ENCODE results near the gene TNKS1BP1.

TNKS1BP1 gene

DNA sequence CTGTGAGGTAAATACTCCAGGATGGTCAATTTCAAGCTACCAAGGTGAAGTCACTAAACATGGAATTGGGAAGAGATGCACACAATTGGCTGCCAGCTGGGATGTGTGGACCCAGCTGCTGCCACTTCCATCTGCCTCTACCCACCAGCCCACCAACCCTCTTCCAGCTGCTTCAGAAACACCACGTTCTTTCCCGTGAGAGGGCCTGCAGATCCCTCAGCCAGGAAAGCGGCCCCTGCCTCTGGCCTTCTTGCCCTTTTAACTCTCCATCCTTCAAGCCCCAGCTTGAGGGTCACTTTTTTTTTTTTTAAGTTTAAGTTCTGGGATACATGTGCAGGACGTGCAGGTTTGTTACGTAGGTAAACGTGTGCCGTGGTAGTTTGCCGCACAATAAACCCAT lies 36.2 kb upstream of the TNKS1BP1 start:
- no peak overlapping the region for H3K27ac ChIP-seq
- DNase-seq: no peak
- no peaks in the 10 kb centered on the region for H3K27me3 ChIP-seq (replicated peaks)
- in situ Hi-C loops (cut with HindIII; ENCODE audit: low pct_ligation_motif_present, low sequenced_read_pairs): no loop called here
- H3K36me3 ChIP-seq (replicated peaks): no peaks in the 10 kb centered on the region
- H3K4me3 ChIP-seq (ENCODE audit: low read depth, low read length): no peak overlapping the region
- TF ChIP-seq, protein P1, sequence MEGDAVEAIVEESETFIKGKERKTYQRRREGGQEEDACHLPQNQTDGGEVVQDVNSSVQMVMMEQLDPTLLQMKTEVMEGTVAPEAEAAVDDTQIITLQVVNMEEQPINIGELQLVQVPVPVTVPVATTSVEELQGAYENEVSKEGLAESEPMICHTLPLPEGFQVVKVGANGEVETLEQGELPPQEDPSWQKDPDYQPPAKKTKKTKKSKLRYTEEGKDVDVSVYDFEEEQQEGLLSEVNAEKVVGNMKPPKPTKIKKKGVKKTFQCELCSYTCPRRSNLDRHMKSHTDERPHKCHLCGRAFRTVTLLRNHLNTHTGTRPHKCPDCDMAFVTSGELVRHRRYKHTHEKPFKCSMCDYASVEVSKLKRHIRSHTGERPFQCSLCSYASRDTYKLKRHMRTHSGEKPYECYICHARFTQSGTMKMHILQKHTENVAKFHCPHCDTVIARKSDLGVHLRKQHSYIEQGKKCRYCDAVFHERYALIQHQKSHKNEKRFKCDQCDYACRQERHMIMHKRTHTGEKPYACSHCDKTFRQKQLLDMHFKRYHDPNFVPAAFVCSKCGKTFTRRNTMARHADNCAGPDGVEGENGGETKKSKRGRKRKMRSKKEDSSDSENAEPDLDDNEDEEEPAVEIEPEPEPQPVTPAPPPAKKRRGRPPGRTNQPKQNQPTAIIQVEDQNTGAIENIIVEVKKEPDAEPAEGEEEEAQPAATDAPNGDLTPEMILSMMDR (IDR thresholded peaks at IDR 0.05; ENCODE audit: low read depth, low read length, missing control alignments): no peak

DNA sequence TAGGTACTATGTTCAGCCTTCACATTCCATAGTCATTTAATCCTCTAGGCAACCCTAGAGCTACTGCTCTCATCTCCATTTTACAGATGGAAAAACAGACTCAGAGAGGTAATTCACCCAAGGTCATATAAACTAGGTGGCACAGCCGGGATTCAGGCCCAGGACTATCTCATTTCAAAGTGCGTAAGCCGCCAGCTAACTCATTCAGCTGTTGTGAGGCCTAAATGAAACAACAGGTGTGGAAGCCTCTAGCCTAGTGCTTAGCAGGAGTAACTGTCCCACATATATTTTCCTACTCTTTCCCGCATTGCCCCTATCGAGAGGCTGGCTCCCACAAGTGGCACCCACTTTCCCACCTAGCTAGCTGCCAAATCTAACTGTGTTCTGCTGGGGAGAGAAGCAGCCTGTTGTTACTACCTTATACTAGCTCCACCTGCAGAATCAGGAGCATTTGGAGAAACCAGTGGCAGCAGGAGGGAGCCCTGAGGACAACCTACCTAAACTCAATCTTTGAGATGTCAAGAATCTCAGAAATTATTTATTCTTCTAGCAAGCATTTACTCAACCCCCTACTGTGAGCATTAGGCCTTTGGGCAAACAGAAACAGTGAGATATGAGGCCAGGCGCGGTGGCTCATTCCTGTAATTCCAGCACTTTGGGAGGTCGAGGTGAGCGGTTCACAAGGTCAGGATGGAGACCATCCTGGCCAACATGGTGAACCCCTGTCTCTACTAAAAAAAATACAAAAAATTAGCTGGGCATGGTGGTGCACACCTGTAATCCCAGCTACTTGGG lies 35.3 kb upstream of the TNKS1BP1 start:
- no peak overlapping the region for H3K4me3 ChIP-seq (ENCODE audit: low read depth, low read length)
- TF ChIP-seq, protein P1 (IDR thresholded peaks at IDR 0.05; ENCODE audit: low read depth, low read length, missing control alignments): no peak
- no peaks in the 10 kb centered on the region for H3K36me3 ChIP-seq (replicated peaks)
- in situ Hi-C loops (cut with HindIII; ENCODE audit: low pct_ligation_motif_present, low sequenced_read_pairs): no loop called here
- DNase-seq: no peak
- H3K27me3 ChIP-seq (replicated peaks): no peaks in the 10 kb centered on the region
- H3K27ac ChIP-seq: no peak overlapping the region

DNA sequence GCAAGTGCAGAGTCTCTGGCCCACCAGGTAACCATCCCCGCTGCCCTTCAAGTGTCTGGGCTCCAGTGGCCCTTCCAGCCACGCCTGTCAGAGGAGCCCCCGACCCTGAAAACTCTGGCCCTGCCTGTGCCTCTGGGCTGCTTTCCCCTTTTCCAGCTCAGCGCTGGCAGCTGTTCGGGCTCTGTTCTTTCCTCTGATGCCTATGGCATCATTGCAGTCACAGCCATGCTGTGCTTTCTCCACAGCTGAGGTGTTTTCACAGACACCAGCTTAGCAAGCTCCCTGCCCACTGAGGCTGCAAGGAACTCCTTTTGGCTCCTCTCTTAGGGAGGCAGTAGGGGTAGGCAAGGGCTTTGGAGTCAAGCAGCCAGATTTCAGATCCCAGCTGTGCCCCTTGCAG lies 34.6 kb upstream of the TNKS1BP1 start:
- TF ChIP-seq, protein P1 (IDR thresholded peaks at IDR 0.05; ENCODE audit: low read depth, low read length, missing control alignments): no peak
- Histone ChIP-seq H3K4me3 (ENCODE audit: low read depth, low read length) (no peak overlapping the region), H3K27me3 (replicated peaks) (no peaks in the 10 kb centered on the region), H3K36me3 (replicated peaks) (no peaks in the 10 kb centered on the region), H3K27ac (no peak overlapping the region)
- DNase-seq: no peak
- in situ Hi-C loops (cut with HindIII; ENCODE audit: low pct_ligation_motif_present, low sequenced_read_pairs): no loop called here

DNA sequence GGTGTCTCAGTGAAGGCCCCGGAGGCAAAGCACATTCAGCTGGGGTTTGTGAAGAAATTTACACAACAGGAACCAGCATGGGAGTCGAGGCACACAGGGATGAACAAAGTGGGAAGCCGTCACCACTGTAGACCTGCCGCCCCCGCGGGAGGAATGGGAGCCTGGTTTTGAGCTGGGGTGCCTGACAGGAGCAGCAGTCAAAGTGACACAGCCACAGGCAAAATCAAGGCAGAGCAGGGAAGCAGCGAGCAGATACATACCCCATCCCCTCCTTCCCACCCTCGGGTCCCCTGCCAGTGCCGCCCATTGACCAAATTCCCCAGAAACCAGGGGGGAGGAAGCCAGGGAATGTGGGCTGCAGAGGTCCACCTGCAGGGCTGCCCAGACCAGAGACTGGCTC lies 34.2 kb upstream of the TNKS1BP1 start:
- Histone ChIP-seq H3K27ac (no peak overlapping the region), H3K27me3 (replicated peaks) (no peaks in the 10 kb centered on the region), H3K4me3 (ENCODE audit: low read depth, low read length) (no peak overlapping the region), H3K36me3 (replicated peaks) (no peaks in the 10 kb centered on the region)
- TF ChIP-seq, protein P1 (IDR thresholded peaks at IDR 0.05; ENCODE audit: low read depth, low read length, missing control alignments): no peak
- no peak for DNase-seq
- in situ Hi-C loops (cut with HindIII; ENCODE audit: low pct_ligation_motif_present, low sequenced_read_pairs): no loop called here

DNA sequence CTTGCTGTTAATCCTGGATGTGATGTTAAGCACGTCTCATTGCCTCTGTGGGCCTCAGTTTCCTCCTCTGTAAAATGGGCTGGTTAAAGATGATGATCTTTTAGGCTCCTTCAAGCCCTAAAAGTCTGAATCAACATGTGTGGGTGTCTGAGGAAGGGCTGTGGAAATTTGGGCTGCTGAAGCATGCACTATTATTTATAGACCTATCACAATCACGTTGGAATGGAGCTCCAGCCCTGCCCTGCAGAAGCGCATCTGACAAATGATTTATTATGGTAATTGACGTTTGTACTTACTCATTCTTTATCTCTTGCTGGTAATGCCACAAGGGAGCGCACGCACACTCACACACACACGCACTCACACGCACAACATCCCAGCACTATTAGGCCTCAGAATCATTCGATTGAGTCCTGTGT lies 33.8 kb upstream of the TNKS1BP1 start:
- H3K27me3 ChIP-seq (replicated peaks): no peaks in the 10 kb centered on the region
- H3K36me3 ChIP-seq (replicated peaks): no peaks in the 10 kb centered on the region
- in situ Hi-C loops (cut with HindIII; ENCODE audit: low pct_ligation_motif_present, low sequenced_read_pairs): no loop called here
- TF ChIP-seq, protein P1 (IDR thresholded peaks at IDR 0.05; ENCODE audit: low read depth, low read length, missing control alignments): no peak
- H3K4me3 ChIP-seq (ENCODE audit: low read depth, low read length): no peak overlapping the region
- H3K27ac ChIP-seq: no peak overlapping the region
- no peak for DNase-seq

DNA sequence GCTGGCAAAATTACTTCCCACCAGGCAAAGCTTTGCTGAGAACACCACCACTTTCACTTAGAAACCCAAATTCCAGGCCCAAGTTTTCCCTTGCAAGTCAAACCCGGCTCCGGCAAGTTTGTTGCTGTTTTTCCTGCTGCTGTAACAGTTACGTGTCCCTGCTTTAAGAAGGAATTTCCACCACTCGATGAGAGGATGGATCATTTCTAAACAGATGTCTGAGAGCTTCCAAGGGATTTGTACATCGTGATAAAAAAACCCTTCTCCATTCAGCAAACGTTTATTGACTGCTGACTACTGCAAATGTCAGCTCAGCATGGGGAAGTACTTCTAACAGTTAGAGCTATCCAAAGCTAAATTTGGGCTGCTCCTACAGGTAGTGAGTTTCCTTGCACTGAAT lies 33.1 kb upstream of the TNKS1BP1 start:
- DNase-seq: no peak
- in situ Hi-C loops (cut with HindIII; ENCODE audit: low pct_ligation_motif_present, low sequenced_read_pairs): no loop called here
- H3K27me3 ChIP-seq (replicated peaks): no peaks in the 10 kb centered on the region
- no peaks in the 10 kb centered on the region for H3K36me3 ChIP-seq (replicated peaks)
- TF ChIP-seq, protein P1 (IDR thresholded peaks at IDR 0.05; ENCODE audit: low read depth, low read length, missing control alignments): no peak
- no peak overlapping the region for H3K27ac ChIP-seq
- H3K4me3 ChIP-seq (ENCODE audit: low read depth, low read length): no peak overlapping the region

Measured in brain microvascular endothelial cell (primary cell).